Renal cortex interstitium (tissue), 11 donors: Measurements from ENCODE around the gene RPS21. TPM values are rescaled to one million over a fixed set of nuclear protein-coding genes. Genes with fewer than 3 reads are reported as not detected.

Experiments used
- DNase-seq, 11 donors: peaks; one replicate each; pipeline ENCODE4 v3.0.0-alpha.2; 2013; ENCODE audit warnings: low read depth in 9 of 11, low spot score in 4 of 11; ENCODE audit errors: extremely low read depth in 1 of 11
- polyA plus RNA-seq, 3 donors: library from polyadenylated mRNA; unstranded; fragments of 120-200 nt; gene quantifications; one replicate each; pipeline ENCODE4 v1.2.1, GENCODE V29; 2013; ENCODE audit not compliant: insufficient read length in 3 of 3

Gene RPS21
- polyA plus RNA-seq, 3 donors: 755 to 1,083 (median 940) TPM

DNA sequence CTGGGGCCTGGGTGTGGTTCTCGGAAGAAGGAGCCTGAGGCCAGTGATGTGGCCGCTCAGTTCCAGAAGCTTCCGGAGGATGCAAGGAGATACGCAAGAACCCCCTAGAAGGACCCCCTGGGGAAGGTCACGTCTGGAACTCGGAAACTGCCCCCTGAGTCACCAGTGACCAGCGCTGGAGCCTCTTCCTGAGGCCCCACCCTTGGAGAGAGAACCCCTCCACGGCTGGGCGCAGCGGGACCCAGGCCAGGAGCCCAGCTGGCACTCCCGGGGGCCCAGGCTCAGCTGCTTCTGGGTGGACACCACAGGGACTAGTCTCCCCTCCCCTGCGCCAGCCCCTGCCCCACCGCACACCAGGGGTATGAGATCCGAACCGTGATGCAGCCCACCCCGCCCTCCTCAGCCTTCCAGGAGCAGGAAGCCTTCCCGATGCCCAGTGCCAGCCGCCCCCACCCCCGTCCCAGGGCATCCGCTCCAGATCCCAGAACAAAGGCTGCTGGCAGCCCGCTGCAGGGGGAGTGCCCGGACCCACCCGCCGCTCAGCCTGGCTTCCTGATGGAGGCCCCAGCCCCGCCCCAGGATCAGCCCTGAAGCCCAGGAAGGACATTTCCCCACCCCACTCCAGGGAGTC lies 27.3 kb upstream of the RPS21 start:
- DNase-seq: no peak

DNA sequence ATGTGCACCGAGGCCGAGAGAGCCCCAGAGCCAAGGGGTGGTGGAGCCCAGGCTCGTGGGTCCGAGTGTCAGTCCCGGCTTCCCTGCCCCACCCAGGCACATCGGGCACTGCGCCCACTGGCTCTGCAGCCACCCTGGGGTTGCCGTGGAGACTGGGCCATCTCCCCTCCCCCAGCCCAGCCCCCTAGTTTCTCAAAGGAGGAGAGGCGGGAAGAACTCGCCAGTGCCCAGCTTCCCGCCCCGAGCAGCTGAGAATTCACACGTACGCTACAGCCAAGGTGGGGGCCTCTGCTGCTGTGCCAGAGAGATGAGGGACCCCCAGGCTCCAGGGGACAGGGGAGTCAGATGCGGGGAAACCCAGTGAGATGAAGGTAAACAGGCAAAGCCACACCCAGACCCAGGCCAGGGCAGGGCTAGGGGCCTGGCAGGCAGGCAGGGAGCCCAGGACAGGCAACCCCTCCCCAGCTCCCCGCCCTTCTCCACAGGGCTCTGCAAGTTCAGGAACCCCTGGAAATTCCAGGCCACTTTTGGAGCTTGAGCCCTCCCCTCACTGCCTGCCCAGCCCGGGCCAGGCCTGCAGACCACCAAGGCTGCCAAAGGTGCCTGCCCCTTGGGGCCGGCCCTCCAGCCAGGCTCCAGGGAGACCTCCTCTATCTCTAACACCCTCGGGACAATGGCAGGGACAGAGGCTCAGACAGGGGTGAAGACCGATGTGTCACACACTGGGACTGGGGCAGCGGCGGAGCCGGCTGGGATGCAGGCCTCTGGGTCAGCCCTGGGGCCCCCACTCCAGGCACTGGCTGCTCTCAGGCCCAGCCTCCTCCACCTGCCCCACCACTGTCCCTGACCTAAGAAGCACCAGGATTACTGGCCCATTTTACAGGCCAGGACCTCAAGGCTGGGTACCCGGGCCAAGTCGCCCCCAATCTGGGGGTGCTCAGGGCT lies 25.8 kb upstream of the RPS21 start:
- no peak for DNase-seq

DNA sequence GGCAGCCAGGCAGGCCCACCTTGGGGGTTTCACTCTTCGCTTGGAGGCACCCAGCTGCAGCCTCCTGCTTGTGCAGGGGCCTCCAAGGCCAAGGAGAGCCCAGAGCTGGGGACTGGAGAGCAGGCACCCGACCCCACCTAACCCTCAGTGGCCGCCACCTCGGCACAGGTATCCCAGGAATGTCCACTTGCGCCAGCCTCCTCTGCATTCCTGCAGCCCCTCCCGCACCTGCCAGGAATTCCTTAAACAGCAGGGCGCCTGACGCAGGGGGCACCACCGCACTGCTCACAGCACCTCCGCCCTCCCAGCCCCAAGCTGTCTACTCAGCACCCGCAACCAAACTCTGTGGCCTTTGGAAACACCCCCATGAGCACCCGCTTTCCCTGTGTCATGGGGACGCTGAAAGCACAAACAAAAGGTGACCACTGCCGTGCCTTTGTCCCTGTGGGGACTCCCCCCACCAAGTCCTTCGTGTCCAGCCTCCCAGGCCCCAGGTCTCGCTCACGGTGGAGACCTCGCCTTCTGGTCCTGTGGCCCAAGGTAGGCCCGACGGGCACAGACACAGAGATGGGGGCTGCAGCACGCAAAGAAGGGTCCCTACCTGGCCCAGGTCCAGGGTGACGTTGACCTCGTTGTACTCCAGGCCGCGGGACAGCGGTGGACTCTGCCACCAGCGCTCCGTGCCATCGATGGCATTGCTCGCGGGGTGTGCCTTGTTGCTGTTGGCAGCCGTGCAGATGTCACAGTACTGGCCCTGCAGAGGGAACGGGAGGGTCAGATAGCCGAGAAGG lies 24.9 kb upstream of the RPS21 start:
- DNase-seq: no peak

DNA sequence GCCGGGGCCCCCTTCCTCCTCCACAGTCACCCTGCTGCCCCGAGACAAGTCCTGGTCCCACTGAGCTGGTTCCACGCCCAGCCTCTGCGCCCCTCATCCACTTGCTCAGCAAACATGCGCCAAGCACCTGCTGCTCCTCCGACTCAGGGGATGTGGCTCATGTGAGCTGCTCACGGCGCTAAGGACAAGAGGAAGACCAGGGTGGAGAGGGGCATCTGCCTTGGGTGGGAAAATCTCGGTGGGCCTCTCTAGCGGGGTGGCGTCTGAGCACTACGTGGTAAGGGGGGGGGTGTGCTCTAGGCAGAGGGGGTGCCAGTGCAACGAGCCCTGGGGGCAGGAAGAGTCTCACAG lies 24.3 kb upstream of the RPS21 start:
- no peak for DNase-seq

DNA sequence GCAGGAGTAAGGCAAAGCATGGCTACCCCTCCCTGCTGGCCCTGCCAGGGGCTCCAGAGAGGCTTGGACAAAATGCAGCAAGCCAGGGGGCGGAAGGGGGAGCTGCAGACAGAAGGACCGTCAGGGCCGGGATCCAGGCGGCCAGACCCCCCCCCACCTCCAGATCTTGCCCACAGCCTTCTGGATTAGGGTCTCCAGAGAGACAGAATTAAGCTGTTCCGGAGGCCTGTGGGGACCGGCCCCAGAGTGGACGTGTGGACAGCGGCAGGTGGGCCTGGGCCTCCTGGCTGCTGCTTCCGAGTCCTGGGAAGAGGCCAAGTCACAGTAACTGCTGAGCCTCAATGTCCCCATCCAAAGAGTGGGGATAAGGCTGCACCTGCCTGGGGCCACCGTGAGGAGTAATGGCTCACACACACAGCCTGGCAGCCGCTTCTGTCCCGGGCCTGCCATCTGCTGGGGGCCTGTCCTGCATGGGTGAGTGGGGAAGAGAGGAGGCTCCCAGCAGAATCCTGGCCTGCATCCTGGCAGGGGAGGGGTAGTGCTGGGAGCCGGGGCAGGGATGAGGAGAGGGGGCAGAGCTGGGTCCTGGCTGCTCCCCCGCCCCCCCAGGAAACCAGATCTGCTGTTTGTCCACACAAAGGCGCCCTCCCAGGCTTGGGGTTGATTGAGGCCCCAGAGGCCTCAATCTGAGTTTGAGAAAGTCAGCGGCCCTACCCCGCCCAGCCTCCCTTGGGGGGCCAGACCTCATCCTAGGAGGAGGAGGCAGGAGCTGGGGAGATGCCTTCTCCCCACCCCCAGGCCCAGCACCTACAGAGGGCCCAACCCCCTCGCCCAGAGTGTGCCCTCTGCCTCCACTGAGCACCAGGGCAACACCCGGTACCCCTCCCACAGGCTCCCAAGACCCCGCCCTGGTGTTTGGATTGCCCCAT lies 23.6 kb upstream of the RPS21 start:
- DNase-seq: no peak

DNA sequence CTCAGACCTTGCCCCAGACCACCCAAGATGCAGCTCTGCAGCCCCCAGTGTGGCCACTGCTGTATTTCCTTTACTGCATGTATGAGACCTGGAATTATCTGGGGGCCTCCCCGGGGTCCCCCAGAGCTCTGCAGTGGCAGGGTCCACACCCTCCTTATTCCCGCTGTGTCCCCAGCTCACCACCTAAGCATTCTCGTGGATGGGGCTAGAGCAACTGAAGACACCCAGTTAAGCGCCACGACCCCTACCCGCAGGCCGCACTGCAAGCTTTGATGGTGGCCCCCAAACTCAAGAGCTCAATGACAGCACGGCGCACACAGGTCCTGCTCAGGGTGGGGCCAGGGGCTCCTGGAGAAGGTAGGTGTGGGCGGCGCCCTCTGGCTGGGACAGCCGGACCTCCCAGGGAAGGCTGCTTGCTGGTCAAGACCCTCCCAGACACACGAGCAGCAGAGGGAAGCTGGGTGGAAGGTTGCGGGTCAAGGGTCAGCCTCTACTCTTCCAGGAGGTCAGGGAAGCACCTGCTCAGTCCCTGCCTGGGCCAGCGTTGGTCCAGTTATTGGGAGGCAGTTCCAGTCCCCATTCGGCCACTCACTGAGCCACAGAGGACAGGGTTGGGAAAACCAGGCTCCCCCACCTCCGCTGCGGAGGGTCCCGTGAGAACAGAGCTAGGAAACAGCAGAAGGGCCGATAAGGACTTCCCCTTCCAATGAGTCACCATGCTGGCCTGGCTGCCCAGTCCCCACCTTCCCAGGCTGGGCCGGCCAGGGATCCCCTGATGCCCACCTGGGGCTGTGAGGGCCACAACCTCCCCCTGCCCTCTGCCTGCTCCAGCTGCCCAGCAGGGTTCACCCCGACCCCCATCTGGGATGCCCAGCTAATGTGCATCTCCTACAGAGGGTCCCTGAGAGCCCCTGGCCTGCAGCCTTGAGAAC lies 22.7 kb upstream of the RPS21 start:
- DNase-seq: no peak

DNA sequence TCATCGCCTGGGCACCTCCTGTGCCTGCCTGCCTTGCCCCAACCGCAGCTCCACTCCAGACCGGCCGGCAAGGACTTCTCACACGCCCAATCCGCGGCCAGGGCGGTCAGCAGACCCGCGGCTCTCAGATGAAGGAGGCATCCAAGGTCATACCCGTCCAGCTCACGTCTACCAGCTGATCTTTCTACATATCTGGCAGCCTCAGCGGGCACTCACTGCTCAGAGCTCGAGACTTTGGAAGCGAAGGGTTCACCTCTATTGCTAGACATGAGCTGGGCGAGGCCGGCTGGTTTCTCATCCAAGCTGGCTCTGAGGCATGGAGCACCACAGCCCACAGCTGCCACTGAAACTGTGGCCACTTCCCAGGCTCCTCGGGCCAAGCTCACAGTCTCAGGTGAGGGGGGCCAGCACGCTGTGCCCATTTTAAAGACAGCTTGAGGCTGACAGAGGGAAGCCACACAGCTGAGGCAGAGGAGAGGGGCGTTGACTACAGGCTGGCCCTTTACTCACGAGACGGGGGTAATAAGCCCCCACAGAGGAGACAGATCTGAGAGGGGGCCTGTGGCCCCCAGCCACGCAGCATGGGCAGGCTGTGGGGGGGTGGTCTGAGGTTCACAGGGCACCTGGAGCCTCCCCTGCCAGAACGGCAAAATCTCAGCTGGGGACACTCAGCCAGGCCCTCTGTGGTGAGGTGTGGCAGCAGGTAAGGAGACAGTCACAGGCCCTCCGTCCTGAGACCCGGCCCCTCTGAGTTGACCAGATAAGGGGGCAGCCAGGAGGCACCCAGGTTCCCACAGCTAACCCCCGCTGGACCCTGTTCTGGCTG lies 21.8 kb upstream of the RPS21 start:
- no peak for DNase-seq

DNA sequence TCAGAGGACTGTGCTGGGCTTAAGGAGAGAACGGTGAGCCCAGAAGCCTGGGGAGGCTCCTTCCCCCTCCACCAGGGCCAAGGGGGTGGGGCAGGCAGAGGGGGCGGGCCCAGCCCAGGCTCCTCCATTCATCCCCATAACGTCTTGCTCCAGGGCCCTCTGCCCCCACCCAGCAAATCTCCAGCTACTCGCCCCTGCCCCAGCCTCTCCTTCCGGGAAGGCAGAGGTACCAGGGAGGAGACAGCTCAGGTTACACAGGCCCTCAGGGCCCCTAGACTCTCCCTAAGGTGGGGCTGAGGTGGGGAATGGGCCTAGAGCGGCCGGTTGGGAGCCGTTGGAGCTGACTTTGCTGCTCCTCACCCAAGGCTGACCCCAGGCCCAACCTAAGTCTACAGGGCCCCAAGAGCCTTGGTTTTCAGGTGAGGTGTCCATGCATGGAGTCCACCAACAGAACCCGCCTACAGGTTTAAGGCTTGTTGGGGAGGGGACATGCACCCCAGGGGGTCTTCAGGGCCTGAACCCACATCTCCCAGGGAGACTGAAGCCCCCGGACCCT lies 21.0 kb upstream of the RPS21 start:
- peak in 1 of 11 donors; percentile 58 for DNase-seq

DNA sequence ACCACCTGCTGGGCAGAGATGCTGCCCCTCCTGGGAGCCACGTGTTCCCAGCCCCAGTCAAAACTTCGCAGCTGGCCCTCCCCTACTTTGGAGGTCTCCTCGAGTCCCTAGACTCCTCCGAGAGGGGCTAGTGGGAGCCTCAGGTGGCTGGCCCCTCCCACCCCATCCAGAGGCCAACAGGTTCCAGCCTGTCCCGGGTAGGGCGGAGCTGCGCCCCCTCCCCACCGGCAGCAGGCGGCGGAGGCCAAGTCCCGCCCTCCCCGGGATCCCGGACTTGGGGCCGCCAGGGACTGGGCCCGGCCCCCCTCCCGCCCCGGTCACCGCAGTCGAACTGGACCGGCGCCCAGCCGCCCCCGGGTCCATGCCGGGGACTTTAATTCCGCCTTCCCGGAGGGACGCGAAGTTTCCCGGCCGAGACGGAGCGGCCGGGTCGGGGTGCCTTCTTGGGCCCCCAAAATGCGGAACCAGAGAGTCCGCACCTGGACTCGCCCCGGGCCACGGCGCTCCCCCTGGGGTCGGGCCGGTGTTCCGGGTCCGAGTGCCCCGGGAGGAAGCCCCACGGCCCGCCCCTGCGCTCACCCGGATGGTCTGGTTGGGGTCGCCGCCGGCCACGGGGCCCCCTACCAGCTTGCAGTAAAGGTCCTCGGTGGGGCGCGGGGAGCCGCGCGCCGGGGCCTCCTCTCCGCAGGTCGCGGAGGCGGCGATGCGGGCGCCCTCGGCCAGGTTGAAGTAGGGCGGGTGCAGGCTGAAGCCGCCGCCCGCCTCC lies 20.4 kb upstream of the RPS21 start:
- DNase-seq: no peak

DNA sequence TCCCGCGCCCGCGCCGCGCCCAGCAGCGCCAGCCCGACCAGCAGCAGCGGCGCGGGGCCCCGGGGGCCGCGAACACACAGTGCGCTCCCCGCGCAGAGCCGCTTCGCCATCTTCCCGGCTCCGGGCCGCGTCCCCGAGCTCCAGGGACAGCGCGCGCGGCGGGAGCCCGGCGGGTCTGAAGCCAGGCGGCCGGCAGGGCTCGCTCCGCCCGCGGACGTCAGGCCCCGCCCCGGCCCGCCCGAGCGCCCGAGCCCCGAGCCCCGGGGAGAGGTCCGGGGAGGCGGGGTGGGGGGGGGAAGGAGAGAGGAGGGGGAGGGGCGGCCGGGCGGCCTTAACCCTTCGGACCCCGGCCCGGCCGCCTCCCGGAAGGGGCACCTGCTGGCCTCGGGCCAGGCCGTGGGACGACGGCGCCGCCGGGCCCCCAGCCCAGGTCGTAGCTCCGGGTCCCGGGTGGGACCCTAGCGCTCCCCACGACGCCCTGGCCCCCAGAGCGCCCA lies 19.7 kb upstream of the RPS21 start, which contains the start of gene LAMA5:
LAMA5 (minus strand) TSS at position 177 of the 497 bp plus-strand sequence; CDS start at position 110, 67 bp downstream.
- DNase-seq: no peak

DNA sequence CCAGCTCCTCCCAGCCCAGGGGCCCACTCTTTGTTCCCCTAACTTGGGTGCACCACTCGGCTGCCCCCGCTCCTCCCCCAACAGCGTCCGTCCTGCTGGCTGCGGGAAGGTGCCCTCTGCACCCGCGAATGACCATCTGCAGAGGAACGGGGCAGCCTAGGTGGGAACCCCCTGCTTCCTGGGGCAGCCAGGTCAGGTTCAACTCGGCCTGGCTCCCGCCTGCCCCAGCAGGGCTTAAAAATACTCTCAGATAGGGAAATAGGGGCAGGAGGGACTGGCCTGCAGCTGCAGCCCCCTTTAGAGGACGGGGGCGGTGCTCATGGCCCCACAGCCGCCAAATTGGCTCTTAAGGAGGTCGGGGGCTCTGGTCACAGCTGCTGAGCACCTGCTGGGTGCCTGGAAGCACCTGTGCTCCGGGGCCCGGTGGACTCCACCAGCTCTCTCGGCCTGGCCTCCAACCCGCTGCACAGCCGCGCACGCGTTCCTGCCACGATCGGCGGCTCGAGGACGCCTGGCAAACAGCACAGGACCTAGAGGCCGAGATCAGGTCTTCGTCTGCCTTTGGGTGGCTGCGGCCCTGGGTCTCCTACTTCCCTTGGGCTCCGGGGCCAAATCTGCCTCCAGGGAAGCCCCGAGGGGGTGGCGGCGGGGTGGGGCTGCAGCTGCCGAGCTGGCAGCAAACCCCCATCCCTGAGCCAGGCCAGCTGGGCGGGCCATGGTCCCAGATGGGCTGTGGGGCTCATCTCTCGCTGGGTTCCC lies 19.1 kb upstream of the RPS21 start:
- DNase-seq: no peak

DNA sequence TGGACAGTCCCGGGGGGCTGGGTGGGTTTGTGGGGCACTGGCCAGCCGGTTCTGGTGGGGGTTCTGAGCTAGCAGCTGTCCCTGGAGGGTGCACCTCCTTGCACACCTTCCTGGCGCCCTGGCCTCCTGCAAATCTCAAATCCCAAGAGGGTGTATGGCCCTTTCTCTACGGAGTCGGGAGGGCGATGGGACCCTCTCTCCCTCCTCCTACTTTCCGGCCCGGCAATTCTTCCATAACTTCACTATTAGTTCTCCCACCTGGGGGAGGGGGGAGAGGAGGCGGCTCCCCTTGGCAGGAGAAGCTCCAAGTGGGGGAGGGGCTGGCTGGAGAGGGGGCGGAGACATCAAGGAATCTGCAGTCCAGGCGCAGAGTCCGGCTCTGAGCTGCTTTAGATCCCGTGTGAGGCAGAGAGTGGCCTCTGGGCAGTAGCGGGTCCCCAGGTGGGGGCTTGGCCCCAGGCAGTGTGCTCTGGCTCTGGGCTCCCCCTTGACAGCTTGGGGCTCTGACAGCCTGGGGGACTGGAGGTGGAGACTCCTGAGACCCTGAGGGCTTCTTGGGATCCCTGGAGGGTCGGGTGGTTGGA lies 18.4 kb upstream of the RPS21 start:
- DNase-seq: no peak

DNA sequence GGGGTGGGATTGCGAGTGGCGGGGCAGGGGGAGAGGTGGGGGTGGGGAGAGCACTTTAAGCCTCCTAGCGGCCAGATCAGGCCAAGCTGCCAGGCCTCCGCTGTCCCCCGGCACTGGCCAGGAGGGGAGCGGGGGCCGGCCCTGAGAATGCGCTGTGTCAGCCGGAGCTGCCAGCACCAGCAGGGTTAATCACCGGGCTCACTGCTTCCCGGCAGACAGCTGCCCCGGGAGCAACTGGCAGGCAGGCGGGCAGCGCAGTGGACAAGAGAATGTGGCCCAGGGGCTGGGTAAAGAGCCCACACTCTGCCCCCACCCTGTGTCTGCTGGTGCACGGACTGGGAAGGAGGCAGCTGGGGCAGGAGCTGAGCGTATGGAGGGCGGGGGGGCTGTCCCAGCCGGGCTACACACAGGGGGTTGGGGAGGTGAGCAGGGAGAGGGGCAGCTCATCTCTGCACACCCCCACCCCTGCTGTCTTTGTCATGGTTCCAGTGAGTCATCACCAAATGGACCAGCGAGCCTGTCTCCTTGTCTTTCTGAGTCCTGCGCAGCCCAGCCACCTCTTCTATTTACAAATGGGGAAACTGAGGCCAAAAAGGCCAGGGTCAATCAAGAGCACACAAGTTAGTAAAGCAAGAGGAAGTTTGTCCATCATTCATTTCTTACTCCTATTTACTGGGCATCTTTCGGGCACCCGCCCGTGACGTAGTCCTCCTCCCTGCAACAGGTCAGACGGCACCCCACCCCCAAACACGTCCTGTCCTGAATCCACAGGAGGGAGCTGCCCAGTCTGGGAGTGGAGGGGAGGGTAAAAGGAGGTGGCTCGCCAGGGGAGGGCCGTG lies 17.7 kb upstream of the RPS21 start:
- no peak for DNase-seq

DNA sequence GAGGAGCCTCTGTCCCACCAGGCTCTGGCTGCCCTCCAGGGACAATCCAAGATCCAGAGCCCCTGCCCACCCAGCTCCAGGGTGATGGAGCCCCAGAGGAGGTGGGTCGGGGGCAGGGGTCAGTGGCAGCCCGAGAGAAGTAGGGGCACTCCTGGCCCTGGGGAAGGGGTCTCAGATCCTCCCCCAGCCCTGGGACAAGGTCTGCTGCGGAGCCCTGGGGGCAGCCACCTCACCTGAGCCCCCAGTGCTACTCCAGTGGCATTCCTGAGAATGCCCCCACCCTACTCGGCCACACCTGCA lies 17.1 kb upstream of the RPS21 start:
- no peak for DNase-seq
